HepG2 (cell line): ENCODE results near the gene BPIFB6. TPM values are rescaled to one million over a fixed set of nuclear protein-coding genes. Genes with fewer than 3 reads are reported as not detected.
A peak's percentile ranks its signal among the peaks of the same experiment; 100 is the strongest.

Source experiments
- AHR ChIP-seq: IDR thresholded peaks from 2 replicates; pipeline ENCODE4 v1.6.1; 2018; ENCODE audit warnings: missing genetic modification reagents, missing compliant biosample characterization
- ARHGAP35 ChIP-seq: sonication (generic); formaldehyde crosslinking; IDR thresholded peaks from 2 replicates; pipeline ENCODE4 v1.9.0; 2022; ENCODE audit warnings: mild to moderate bottlenecking, inconsistent platforms, moderate library complexity, missing genetic modification reagents, borderline replicate concordance
- CHCHD3 ChIP-seq: sonication (generic); formaldehyde crosslinking; IDR thresholded peaks from 2 replicates; pipeline ENCODE4 v1.8.0; 2022; ENCODE audit warnings: mild to moderate bottlenecking, missing genetic modification reagents, moderate library complexity
- CHD2 ChIP-seq: IDR thresholded peaks from 2 replicates; pipeline ENCODE4 v1.6.1; 2011; ENCODE audit warnings: low read depth, low read length, improper control_type of control experiment
- ELF1 ChIP-seq: sonication (generic); formaldehyde crosslinking; IDR thresholded peaks from 2 replicates; pipeline ENCODE4 v1.4.0; 2020; ENCODE audit warnings: missing genetic modification reagents
- GLI4 ChIP-seq: sonication (generic); formaldehyde crosslinking; IDR thresholded peaks from 2 replicates; pipeline ENCODE4 v1.5.1; 2020; ENCODE audit warnings: missing genetic modification reagents, mild to moderate bottlenecking, moderate library complexity, borderline replicate concordance
- KDM4B ChIP-seq: sonication (generic); formaldehyde crosslinking; IDR thresholded peaks from 2 replicates; pipeline ENCODE4 v1.4.0; 2020; ENCODE audit warnings: missing genetic modification reagents
- KLF12 ChIP-seq: sonication (generic); formaldehyde crosslinking; IDR thresholded peaks from 2 replicates; pipeline ENCODE4 v1.4.0; 2020; ENCODE audit warnings: missing genetic modification reagents, borderline replicate concordance
- KLF16 ChIP-seq, 2 experiments: sonication (generic) in 1 of 2; formaldehyde crosslinking in 1 of 2; IDR thresholded peaks; 2 replicates each; pipeline versions ENCODE4 v1.6.1 to v1.8.0; 2016 to 2023; ENCODE audit warnings: missing genetic modification reagents in 2 of 2, missing compliant biosample characterization in 1 of 2
- KLF6 ChIP-seq: IDR thresholded peaks from 2 replicates; pipeline ENCODE4 v1.8.0; 2016; ENCODE audit warnings: missing biosample characterization, missing genetic modification reagents
- KMT2A ChIP-seq: sonication (generic); formaldehyde crosslinking; IDR thresholded peaks from 2 replicates; pipeline ENCODE4 v1.4.0; 2020; ENCODE audit warnings: missing genetic modification reagents
- MAFK ChIP-seq, 2 experiments: IDR thresholded peaks in 1 of 2; conservative IDR thresholded peaks in 1 of 2; 2 replicates each; pipeline ENCODE4 v1.6.1; 2011; ENCODE audit warnings: improper control_type of control experiment in 2 of 2, low read length in 2 of 2
- NR2F1 ChIP-seq, 2 experiments: fragments of 450-650 bp in 1 of 2; formaldehyde crosslinking in 1 of 2; IDR thresholded peaks; 2 replicates each; pipeline versions ENCODE4 v1.5.0 to v1.6.1; 2016 to 2020; ENCODE audit warnings: mild to moderate bottlenecking in 1 of 2, missing compliant biosample characterization in 1 of 2, missing genetic modification reagents in 1 of 2, moderate library complexity in 1 of 2
- POGZ ChIP-seq: sonication (generic); formaldehyde crosslinking; IDR thresholded peaks from 2 replicates; pipeline ENCODE4 v1.4.0; 2020; ENCODE audit warnings: mild to moderate bottlenecking, missing genetic modification reagents
- TBX2 ChIP-seq: sonication (generic); formaldehyde crosslinking; IDR thresholded peaks from 2 replicates; pipeline ENCODE4 v1.5.0; 2020; ENCODE audit warnings: missing genetic modification reagents, mild to moderate bottlenecking, borderline replicate concordance
- ZFY ChIP-seq: sonication (generic); formaldehyde crosslinking; IDR thresholded peaks from 2 replicates; pipeline ENCODE4 v1.4.0; 2020; ENCODE audit warnings: missing genetic modification reagents
- ZNF143 ChIP-seq: sonication (generic); formaldehyde crosslinking; IDR thresholded peaks from 2 replicates; pipeline ENCODE4 v1.4.0; 2020; ENCODE audit warnings: missing genetic modification reagents
- ZNF33A ChIP-seq: sonication (generic); formaldehyde crosslinking; IDR thresholded peaks from 2 replicates; pipeline ENCODE4 v1.5.1; 2020; ENCODE audit warnings: missing genetic modification reagents, mild to moderate bottlenecking, moderate library complexity, borderline replicate concordance
- ZNF569 ChIP-seq: sonication (generic); formaldehyde crosslinking; IDR thresholded peaks from 2 replicates; pipeline ENCODE4 v1.5.0; 2020; ENCODE audit warnings: mild to moderate bottlenecking, missing genetic modification reagents, moderate library complexity, borderline replicate concordance
- ZNF644 ChIP-seq: IDR thresholded peaks from 2 replicates; pipeline ENCODE4 v1.6.1; 2016; ENCODE audit warnings: low read depth
- polyA plus RNA-seq, 8 experiments: library from polyadenylated mRNA; depleted of rRNA in 3 of 8; stranded (reverse) in 7 of 8; unstranded in 1 of 8; fragments of >200 nt; fragmentation: Illumina TruSeq in 4 of 8; extraction: Trizol in 4 of 8; gene quantifications; 2 replicates each; pipeline versions ENCODE4 v1.2.1 to v1.2.3, GENCODE V29; 2011 to 2016; ENCODE audit warnings: low read depth in 4 of 8, missing spikeins in 1 of 8, mixed read lengths in 1 of 8; ENCODE audit not compliant: insufficient read depth in 1 of 8
- total RNA-seq, 5 experiments: library from RNA; depleted of rRNA; stranded (reverse); fragments of >200 nt; fragmentation: Illumina TruSeq; extraction: Trizol; gene quantifications; 2 replicates each; pipeline ENCODE4 v1.2.3, GENCODE V29; 2016; ENCODE audit warnings: low read depth in 1 of 5
- TF ChIP-seq, protein P1 (sequence below): IDR thresholded peaks from 2 replicates; pipeline ENCODE4 v1.6.1; 2016; ENCODE audit warnings: low read depth, control low read depth
- TF ChIP-seq, protein P2 (sequence below): sonication (generic); formaldehyde crosslinking; IDR thresholded peaks from 2 replicates; pipeline ENCODE4 v1.5.1; 2020; ENCODE audit warnings: missing genetic modification reagents, mild to moderate bottlenecking, borderline replicate concordance
- TF ChIP-seq, protein P3 (sequence below): sonication (generic); formaldehyde crosslinking; IDR thresholded peaks from 2 replicates; pipeline ENCODE4 v1.4.0; 2020; ENCODE audit warnings: low read depth, mild to moderate bottlenecking, missing genetic modification reagents
- TF ChIP-seq, protein P4 (sequence below): sonication (generic); formaldehyde crosslinking; conservative IDR thresholded peaks from 2 replicates; pipeline ENCODE4 v1.4.0; 2020; ENCODE audit warnings: missing genetic modification reagents

Gene BPIFB6
- total and polyA plus RNA-seq, 2 of the 13 experiments (the other 11 are each of a cell fraction or from before 2014, with no cell fraction given) = 0.13 to 1.7 TPM

DNA sequence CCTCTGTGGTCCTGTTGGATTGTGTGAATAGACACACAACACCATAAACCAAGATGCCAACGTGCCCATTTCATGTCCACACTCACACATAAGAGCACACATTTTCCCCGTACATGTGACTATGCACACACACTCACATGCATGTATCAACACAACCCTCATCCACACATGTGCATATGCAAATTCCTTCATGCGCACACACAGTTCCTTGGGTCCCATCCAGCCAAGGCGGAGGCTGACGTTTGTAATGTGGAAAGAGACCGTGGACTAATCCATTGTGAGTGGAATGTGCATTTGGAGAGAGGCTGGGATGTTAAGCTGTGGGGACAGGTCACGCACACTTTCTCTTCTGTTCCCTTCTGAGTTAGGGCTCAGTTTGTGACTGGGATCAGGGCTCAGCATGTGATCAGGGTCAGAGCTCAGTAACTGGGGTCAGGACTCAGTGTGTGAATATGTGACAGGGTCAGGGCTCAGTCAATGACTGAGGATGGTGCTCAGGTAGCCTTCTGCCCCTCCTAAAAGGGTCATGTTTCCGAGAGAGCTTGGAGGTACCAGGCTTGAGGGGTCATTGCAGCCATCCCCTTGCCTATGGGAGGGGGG lies 24.6 kb upstream of the BPIFB6 start (continued):
- TF ChIP-seq ZNF569 (CRISPR knock-in tag) (no peak), KLF12 (no peak), NR2F1 (CRISPR knock-in tag; IDR thresholded peaks at IDR 0.05) (peak in 1 of 2 experiments; percentile 65; a peak in 1 of 4 replicates), CHD2 (no peak), ZNF143 (no peak), ZNF33A (CRISPR knock-in tag) (no peak), AHR (no peak), KMT2A (CRISPR knock-in tag) (no peak), KDM4B (no peak), ELF1 (CRISPR knock-in tag) (no peak), CHCHD3 (CRISPR knock-in tag) (no peak), POGZ (no peak), ARHGAP35 (CRISPR knock-in tag) (no peak), GLI4 (CRISPR knock-in tag) (peak; percentile 91; the same call in 1 of the 2 replicates), ZNF644 (0 out of 2 replicates have a peak, but pooled peaks have one; percentile 8), KLF16 (CRISPR knock-in tag; IDR thresholded peaks at IDR 0.05) (no peak), KLF6 (no peak), TBX2 (CRISPR knock-in tag) (no peak), ZFY (CRISPR knock-in tag) (no peak), MAFK (conservative IDR thresholded peaks at IDR 0.05 in 1 of 2, IDR thresholded peaks at IDR 0.05 in 1 of 2; ENCODE audit: low read length in 2 of 2) (no peak)
- TF ChIP-seq, protein P1, sequence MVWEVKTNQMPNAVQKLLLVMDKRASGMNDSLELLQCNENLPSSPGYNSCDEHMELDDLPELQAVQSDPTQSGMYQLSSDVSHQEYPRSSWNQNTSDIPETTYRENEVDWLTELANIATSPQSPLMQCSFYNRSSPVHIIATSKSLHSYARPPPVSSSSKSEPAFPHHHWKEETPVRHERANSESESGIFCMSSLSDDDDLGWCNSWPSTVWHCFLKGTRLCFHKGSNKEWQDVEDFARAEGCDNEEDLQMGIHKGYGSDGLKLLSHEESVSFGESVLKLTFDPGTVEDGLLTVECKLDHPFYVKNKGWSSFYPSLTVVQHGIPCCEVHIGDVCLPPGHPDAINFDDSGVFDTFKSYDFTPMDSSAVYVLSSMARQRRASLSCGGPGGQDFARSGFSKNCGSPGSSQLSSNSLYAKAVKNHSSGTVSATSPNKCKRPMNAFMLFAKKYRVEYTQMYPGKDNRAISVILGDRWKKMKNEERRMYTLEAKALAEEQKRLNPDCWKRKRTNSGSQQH (CRISPR knock-in tag) = peak; percentile 26
- TF ChIP-seq, protein P2, sequence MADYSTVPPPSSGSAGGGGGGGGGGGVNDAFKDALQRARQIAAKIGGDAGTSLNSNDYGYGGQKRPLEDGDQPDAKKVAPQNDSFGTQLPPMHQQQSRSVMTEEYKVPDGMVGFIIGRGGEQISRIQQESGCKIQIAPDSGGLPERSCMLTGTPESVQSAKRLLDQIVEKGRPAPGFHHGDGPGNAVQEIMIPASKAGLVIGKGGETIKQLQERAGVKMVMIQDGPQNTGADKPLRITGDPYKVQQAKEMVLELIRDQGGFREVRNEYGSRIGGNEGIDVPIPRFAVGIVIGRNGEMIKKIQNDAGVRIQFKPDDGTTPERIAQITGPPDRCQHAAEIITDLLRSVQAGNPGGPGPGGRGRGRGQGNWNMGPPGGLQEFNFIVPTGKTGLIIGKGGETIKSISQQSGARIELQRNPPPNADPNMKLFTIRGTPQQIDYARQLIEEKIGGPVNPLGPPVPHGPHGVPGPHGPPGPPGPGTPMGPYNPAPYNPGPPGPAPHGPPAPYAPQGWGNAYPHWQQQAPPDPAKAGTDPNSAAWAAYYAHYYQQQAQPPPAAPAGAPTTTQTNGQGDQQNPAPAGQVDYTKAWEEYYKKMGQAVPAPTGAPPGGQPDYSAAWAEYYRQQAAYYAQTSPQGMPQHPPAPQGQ (CRISPR knock-in tag) = 0 out of 2 replicates have a peak, but pooled peaks have one; percentile 18
- TF ChIP-seq, protein P3, sequence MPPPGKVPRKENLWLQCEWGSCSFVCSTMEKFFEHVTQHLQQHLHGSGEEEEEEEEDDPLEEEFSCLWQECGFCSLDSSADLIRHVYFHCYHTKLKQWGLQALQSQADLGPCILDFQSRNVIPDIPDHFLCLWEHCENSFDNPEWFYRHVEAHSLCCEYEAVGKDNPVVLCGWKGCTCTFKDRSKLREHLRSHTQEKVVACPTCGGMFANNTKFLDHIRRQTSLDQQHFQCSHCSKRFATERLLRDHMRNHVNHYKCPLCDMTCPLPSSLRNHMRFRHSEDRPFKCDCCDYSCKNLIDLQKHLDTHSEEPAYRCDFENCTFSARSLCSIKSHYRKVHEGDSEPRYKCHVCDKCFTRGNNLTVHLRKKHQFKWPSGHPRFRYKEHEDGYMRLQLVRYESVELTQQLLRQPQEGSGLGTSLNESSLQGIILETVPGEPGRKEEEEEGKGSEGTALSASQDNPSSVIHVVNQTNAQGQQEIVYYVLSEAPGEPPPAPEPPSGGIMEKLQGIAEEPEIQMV = no peak
- TF ChIP-seq, protein P4, sequence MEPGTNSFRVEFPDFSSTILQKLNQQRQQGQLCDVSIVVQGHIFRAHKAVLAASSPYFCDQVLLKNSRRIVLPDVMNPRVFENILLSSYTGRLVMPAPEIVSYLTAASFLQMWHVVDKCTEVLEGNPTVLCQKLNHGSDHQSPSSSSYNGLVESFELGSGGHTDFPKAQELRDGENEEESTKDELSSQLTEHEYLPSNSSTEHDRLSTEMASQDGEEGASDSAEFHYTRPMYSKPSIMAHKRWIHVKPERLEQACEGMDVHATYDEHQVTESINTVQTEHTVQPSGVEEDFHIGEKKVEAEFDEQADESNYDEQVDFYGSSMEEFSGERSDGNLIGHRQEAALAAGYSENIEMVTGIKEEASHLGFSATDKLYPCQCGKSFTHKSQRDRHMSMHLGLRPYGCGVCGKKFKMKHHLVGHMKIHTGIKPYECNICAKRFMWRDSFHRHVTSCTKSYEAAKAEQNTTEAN (CRISPR knock-in tag) = no peak; the same call in 1 of the 2 replicates
